Stomach smooth muscle (tissue), 2 donors: ENCODE data around the gene PIH1D2.

Experiments
- H3K27ac ChIP-seq: one replicate; pipeline ENCODE4 v1.7.0; 2013; ENCODE audit warnings: mild to moderate bottlenecking, low read length, inconsistent platforms
- H3K27me3 ChIP-seq, 2 donors: one replicate each; pipeline ENCODE4 v1.7.0; 2013; ENCODE audit warnings: low read length in 2 of 2; ENCODE audit not compliant: insufficient read depth in 2 of 2, control insufficient read depth in 1 of 2
- H3K36me3 ChIP-seq, 2 donors: one replicate each; pipeline ENCODE4 v1.7.0; 2013; ENCODE audit warnings: low read length in 2 of 2; ENCODE audit not compliant: control insufficient read depth in 2 of 2, insufficient read depth in 2 of 2
- H3K4me1 ChIP-seq: one replicate; pipeline ENCODE4 v1.7.0; 2013; ENCODE audit warnings: low read length; ENCODE audit not compliant: control insufficient read depth, insufficient read depth
- H3K4me3 ChIP-seq, 2 donors: one replicate each; pipeline ENCODE4 v1.7.0; 2013; ENCODE audit warnings: low read length in 2 of 2
- H3K9ac ChIP-seq, 2 donors: one replicate each; pipeline ENCODE4 v1.7.0; 2013; ENCODE audit warnings: low read length in 2 of 2, mild to moderate bottlenecking in 1 of 2
- H3K9me3 ChIP-seq, 2 donors: one replicate each; pipeline ENCODE4 v1.7.0; 2013; ENCODE audit warnings: low read length in 2 of 2; ENCODE audit not compliant: control insufficient read depth in 2 of 2
- donor health status: healthy.
- donor health status: Pancreatic carcinoma.

The PIH1D2 gene, protein sequence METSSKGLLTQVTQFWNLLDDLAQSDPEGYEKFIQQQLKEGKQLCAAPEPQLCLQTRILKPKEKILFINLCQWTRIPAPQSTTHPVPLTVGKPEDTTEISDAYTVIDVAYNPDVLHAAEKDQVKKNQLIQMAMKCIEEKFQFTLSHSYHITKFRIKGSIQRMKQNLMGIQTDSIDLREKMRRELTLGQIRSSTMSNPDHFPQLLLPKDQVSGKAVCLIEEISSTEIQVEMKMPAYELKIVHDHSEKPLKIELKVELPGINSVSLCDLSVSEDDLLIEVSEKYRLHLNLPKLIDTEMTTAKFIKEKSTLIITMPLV

DNA sequence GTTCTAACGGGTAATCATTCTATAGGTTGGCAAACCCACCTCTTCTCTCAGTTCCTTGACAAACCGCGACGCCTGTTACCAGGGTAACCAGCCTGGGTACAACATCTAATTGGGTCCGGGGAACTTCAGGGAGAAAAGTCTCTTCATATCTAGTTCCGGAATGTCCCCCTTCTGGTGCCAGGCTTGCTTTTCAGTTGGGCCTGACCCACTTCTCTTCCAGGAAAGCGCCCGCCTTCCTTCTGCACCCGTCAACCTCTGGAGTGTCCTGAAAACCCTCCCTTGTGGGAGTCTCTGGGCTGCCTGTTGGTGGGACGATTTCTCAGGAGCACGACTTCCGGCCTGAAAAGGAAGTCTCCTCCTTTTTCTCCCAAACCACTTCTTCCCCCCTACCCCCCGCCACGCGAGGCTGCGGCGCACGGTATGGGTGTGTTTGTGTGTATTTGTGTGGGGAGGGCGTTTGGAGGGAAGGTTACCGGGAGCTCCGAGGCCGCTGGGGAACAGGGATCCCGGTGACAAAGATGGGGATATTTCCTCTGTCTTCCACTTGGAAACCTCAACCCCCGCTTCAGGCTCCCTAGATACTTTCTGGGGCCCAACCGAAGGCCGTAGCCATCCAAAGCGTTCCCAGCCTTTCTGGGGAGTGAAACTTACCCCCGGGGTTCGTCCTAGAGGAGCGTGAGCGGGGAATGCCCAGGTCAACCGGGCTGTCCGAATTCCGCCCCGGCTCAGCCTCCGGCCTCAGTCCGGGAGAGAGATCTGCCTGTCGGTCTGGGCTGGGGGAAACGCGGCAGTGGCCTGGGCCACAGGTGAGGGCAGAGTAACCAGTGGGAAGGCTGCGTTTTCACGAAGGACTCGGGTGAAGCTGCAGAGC lies at the start of gene PIH1D2, which contains the start of gene NKAPD1:
PIH1D2 (minus strand) TSS at position 77 of the 871 bp plus-strand sequence. CDS start 843 bp downstream, outside the sequence.
NKAPD1 (plus strand) TSS at position 359 of the 871 bp plus-strand sequence. CDS start 1,276 bp downstream, outside the sequence.
- Histone ChIP-seq H3K4me1 (peaks cover 7% of the 10 kb centered on the region), H3K36me3 (peaks cover 8 to 12% of the 10 kb centered on the region in 2 donors), H3K27ac (peak within 1 kb of the TSS; percentile 84), H3K9ac (peak within 1 kb of the TSS; percentile 93), H3K9me3 (no peaks in the 10 kb centered on the region), H3K4me3 (peak within 1 kb of the TSS; percentile 96), H3K27me3 (no peaks in the 10 kb centered on the region)

DNA sequence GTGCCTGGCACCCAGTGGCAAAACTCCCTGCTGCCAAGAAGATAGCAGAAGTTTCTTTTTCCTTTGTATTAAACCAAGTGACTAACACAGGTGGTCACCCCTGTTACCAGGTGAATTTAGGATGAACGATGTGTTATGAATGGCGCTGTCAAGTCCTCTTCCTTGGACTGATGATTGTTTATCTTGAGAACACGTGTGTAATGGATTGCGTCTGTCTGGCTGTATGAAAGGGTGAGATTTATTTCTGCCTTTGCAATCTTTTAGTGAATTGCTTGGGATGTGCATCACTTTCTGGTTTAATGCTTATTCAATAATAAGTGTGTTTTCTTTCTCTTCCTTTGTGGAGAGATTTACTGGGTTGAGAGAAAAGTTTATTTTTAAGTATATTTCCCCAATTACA lies 49.3 kb upstream of the PIH1D2 start:
- Histone ChIP-seq H3K27me3 (no peaks in the 10 kb centered on the region), H3K36me3 (no peaks in the 10 kb centered on the region), H3K9ac (no peak overlapping the region), H3K9me3 (no peaks in the 10 kb centered on the region), H3K27ac (no peak overlapping the region), H3K4me3 (no peak overlapping the region), H3K4me1 (no peaks in the 10 kb centered on the region)

DNA sequence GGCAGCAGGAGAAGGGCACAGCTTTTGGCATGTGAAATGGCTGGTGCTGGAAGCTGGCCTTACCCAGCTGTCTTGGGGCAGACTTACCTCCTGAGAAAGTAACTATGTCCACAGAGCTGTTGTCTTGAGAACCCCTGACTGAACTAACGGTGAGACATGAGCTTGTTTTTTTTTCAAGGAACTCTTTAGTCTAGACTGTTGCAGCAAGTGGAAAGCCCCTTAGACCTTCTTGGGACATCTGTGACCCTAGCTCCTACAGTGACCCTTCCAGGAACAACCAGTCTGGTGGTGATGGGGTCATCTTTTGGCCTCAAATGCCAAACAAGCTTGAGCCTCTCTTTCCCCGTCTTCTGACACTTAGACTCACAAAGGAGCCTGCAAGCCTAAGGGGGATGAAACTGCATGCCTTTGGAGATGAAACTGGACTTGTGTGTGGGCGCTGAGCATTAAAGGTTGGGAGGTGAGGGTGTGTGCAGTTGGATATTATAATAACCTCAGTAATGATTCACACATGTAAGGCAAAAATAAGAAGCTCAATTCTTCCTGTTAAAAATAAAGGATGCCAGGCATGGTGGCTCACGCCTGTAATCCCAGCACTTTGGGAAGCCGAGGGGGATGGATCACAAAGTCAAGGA lies 48.3 kb upstream of the PIH1D2 start:
- Histone ChIP-seq H3K9me3 (no peaks in the 10 kb centered on the region), H3K27me3 (no peaks in the 10 kb centered on the region), H3K9ac (no peak overlapping the region), H3K4me1 (no peaks in the 10 kb centered on the region), H3K4me3 (no peak overlapping the region), H3K36me3 (no peaks in the 10 kb centered on the region), H3K27ac (no peak overlapping the region)

DNA sequence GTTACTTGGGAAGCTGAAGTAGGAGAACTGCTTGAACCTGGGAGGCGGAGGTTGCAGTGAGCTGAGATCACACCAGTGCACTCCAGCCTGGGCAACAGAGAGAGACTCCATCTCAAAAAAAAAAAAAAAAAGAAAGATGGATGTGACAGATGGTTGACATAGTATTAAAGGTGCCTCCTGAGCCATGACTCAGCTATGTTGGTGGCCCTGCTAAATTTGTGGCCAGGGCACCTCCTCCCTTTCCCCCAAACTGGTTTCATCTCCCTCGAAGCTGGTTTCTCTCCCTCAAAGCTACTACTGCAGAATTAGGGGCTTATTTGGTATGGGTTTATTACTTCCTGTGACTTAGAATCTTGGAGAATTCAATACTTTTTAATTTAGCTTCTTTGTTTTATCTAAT lies 44.4 kb upstream of the PIH1D2 start:
- no peak overlapping the region for H3K27ac ChIP-seq
- no peaks in the 10 kb centered on the region for H3K36me3 ChIP-seq
- no peak overlapping the region for H3K4me3 ChIP-seq
- H3K9me3 ChIP-seq, result no peaks in the 10 kb centered on the region
- no peak overlapping the region for H3K9ac ChIP-seq
- no peaks in the 10 kb centered on the region for H3K27me3 ChIP-seq
- no peaks in the 10 kb centered on the region for H3K4me1 ChIP-seq

DNA sequence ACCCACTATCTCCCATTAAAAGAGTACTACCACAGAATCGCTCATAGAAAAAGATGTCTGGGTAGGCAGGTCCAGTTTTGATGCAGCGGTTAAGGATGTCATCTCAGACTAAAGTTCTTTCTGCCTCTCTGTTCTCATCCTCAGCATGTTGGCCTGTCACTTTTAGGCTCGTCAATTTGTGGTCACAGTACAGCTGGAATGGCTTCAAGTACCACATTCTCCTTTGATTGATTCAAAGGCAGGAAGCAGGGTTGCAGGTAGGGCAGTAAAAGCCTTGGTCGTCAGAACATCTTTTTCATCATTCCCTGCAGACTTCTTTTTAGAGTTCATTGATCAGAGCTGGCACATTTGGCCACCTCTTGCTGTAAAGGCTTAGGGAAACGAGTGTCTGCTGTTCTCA lies 41.6 kb upstream of the PIH1D2 start:
- Histone ChIP-seq H3K36me3 (no peaks in the 10 kb centered on the region), H3K27ac (no peak overlapping the region), H3K27me3 (no peaks in the 10 kb centered on the region), H3K4me3 (no peak overlapping the region), H3K9me3 (no peaks in the 10 kb centered on the region), H3K4me1 (no peaks in the 10 kb centered on the region), H3K9ac (no peak overlapping the region)

DNA sequence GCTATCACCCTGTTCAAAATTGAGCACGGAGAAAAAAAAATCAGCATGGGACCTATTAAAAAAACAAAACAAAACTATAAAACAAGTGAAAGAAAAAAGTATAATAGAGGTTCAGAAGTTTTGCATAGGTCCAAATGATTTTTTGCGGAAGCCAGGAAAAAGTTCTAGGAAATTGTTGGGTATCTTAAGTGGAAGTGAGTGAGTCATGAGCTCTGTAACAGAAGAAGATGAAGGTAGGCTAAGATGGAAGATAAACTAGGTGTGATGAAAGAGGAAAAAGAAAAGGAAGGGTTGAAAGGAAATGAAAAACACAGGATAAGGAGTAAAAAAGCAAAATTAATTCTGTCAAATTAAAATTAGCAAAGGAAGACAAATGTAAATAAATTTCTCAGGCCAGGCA lies 40.6 kb upstream of the PIH1D2 start:
- H3K9ac ChIP-seq, result no peak overlapping the region

DNA sequence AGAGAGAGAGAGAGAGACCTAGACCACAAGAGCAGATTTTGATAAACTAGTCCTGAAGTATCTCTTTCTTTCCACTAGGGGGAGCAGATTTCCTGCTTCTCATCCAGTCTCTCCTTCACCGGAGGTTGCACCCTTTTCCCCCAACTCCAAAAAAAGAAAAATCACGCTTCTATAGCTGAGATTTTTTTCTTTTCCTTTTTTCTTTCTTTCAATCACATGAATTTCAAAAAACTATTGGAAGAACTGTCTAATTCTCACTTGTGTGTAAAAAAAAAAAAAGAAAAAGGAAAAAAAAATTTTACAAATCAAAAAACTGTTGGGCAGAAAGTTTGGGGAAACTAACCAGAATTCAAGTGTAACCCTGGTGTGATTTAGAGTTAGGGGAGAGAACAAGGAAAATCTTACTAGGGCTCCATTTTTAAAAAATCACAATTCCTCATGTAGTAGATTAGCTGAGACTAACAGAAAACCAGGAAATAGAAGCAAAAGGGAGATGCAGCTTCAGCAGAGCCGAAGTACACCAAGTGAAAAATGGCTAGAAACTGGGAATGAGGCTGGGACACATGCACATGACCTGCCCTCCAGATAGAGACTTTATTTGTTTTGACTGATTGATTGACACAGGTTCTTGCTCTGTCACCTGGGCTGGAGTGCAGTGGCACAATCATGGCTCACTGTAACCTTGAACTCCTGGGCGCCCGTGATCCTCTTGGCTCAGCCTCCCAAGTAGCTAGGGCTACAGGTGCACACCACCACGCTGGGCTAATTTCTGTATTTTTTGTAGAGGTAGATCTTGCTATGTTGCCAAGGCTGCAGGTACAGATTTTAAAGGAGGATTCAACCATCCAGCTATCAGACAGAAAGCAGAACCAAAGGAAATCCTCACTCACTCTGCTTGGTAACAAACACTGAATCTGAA lies 40.0 kb upstream of the PIH1D2 start:
- H3K27me3 ChIP-seq, result no peaks in the 10 kb centered on the region
- no peak overlapping the region for H3K9ac ChIP-seq
- H3K36me3 ChIP-seq, result peaks cover 0 to 4% of the 10 kb centered on the region in 2 donors
- H3K4me1 ChIP-seq, result no peaks in the 10 kb centered on the region
- no peaks in the 10 kb centered on the region for H3K9me3 ChIP-seq
- H3K27ac ChIP-seq, result no peak overlapping the region
- no peak overlapping the region for H3K4me3 ChIP-seq

More for the DNA sequence above, 40.6 kb upstream of the PIH1D2 start:
- H3K9me3 ChIP-seq, result no peaks in the 10 kb centered on the region
- H3K4me3 ChIP-seq, result no peak overlapping the region
- no peaks in the 10 kb centered on the region for H3K4me1 ChIP-seq
- H3K36me3 ChIP-seq, result no peaks in the 10 kb centered on the region
- H3K27me3 ChIP-seq, result no peaks in the 10 kb centered on the region
- H3K27ac ChIP-seq, result no peak overlapping the region

DNA sequence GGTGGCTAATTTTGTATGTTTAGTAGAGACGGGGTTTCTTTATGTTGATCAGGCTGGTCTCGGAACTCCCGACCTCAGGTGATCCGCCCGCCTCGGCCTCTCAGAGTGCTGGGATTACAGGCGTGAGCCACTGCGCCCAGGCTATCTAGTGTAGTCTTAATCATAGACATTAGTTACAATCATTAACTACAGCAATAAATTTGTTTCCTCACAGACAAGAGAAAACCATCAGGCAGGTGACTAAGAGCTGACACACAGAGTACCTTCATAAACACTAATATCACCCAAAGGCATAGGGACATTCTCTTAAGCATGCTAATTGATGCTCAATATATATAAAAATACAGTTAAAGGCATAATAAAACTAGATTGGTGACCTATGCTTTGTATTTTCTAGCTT lies 32.3 kb upstream of the PIH1D2 start:
- H3K27me3 ChIP-seq, result no peaks in the 10 kb centered on the region
- H3K36me3 ChIP-seq, result peaks cover 3 to 7% of the 10 kb centered on the region in 2 donors
- no peak overlapping the region for H3K9ac ChIP-seq
- H3K27ac ChIP-seq, result no peak overlapping the region
- no peak overlapping the region for H3K4me3 ChIP-seq
- H3K4me1 ChIP-seq, result no peaks in the 10 kb centered on the region
- H3K9me3 ChIP-seq, result no peaks in the 10 kb centered on the region

DNA sequence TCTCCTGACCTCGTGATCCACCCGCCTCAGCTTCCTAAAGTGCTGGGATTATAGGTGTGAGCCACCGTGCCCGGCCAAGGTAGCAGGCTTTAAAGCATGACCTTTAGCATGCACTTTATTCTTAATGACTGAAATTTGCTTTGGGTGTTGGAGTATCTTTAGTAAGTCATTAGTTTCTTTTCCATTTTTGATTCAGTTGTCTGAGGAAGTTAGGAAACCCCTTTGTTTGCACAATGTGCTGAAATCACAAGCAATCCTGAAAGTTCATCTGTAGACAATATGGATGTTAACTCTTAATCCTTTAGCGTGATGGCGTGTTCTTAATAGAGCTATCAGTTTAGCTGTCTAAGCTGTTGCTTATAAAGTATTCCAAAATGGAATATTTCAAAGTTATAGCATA lies 29.6 kb upstream of the PIH1D2 start:
- Histone ChIP-seq H3K4me1 (no peaks in the 10 kb centered on the region), H3K27me3 (no peaks in the 10 kb centered on the region), H3K9me3 (no peaks in the 10 kb centered on the region), H3K36me3 (peaks cover 3% of the 10 kb centered on the region in 2 donors), H3K9ac (no peak overlapping the region), H3K4me3 (no peak overlapping the region), H3K27ac (no peak overlapping the region)

DNA sequence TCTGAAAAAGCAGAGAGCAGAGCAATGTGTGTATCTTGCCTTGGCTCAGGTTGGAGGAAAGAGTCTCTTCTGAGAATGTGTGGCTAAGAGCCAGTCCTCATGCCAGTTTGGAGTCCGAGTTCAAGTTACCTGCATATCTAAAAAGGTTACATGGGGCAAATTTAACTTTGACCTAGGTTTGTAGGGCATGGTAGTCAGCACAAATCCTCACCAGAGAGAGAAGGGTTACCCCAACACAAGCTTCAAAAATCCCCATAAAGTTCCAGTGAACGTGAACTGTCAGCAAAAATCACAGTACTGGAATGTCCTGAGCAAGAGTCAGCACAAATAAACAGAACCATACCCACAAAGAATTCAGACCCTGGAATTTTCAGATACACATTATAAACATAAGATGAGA lies 26.6 kb upstream of the PIH1D2 start:
- Histone ChIP-seq H3K9me3 (no peaks in the 10 kb centered on the region), H3K9ac (no peak overlapping the region), H3K27ac (no peak overlapping the region), H3K4me3 (no peak overlapping the region), H3K4me1 (no peaks in the 10 kb centered on the region), H3K36me3 (peaks cover 8 to 15% of the 10 kb centered on the region in 2 donors), H3K27me3 (no peaks in the 10 kb centered on the region)
